Measurements from ENCODE around the gene TEKTIP1. TPM values are rescaled to one million over a fixed set of nuclear protein-coding genes. Genes with fewer than 3 reads are reported as not detected.
"Not testable (repeated sequence)": the region's sequence is repeated elsewhere in the genome, so short reads cannot be mapped to it uniquely, and the experiment has no call there.

TEKTIP1 gene
- polyA plus RNA-seq, 1 donor from 2014 or later: not detected

GRCh38 chr19:3578390-3578789 lies 39.4 kb downstream of the TEKTIP1 start (continued):
- TF ChIP-seq MXI1 (conservative IDR thresholded peaks at IDR 0.05; ENCODE audit: poor library complexity, severe bottlenecking) (no peak), POLR2AphosphoS5 (IDR thresholded peaks at IDR 0.05) (no peak)

DNA sequence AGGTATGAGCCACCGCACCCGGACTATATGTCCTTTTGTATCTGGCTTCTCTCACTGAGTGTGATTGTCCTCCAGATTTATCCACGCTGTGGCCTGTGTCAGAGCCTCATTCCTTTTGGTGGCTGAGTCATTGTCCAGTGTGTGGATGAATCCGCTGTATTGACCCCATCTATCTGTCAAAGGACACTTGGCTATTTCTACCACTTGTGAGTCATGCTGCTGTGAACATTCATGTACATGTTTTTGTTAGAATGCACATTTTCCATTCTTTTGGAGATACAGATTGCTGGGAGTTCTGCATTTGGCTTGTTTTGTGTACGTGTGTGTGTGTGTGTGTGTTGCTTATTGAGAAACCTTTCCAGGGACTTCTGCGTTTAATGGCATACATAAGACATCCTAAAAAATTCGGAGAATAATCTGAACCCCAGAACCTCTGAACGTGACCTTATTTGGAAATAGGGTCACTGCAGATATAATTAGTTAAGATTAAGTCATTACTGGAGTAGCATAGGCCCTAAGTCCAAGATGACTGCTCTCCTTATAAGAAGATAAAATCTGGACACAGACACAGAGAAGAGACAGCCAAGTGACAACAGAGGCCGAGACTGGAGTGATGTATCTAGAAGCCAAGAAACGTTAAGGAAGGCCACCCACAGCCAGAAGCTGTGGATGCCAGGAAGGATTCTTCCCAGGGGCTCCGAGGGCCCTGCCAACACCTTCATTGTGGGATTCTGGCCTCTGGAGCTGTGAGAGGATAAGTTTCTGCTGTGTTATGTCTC lies 41.4 kb downstream of the TEKTIP1 start:
- H3K27ac ChIP-seq (ENCODE audit: low read length): no peak overlapping the region
- H3K4me2 ChIP-seq (ENCODE audit: low read length): no peak overlapping the region
- no peaks in the 10 kb centered on the region for H3K9me2 ChIP-seq (ENCODE audit: insufficient read depth, low read length)
- TF ChIP-seq EP300 (conservative IDR thresholded peaks at IDR 0.05; ENCODE audit: poor library complexity, severe bottlenecking): no peak
- TF ChIP-seq POLR2AphosphoS5 (IDR thresholded peaks at IDR 0.05): no peak
- no peak for TF ChIP-seq RAD21 (conservative IDR thresholded peaks at IDR 0.05)
- no peak for TF ChIP-seq EZH2 (IDR thresholded peaks at IDR 0.05; ENCODE audit: borderline replicate concordance, insufficient read depth, low read length, poor library complexity, severe bottlenecking)
- TF ChIP-seq, protein P1, sequence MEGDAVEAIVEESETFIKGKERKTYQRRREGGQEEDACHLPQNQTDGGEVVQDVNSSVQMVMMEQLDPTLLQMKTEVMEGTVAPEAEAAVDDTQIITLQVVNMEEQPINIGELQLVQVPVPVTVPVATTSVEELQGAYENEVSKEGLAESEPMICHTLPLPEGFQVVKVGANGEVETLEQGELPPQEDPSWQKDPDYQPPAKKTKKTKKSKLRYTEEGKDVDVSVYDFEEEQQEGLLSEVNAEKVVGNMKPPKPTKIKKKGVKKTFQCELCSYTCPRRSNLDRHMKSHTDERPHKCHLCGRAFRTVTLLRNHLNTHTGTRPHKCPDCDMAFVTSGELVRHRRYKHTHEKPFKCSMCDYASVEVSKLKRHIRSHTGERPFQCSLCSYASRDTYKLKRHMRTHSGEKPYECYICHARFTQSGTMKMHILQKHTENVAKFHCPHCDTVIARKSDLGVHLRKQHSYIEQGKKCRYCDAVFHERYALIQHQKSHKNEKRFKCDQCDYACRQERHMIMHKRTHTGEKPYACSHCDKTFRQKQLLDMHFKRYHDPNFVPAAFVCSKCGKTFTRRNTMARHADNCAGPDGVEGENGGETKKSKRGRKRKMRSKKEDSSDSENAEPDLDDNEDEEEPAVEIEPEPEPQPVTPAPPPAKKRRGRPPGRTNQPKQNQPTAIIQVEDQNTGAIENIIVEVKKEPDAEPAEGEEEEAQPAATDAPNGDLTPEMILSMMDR (IDR thresholded peaks at IDR 0.05; ENCODE audit: poor library complexity, severe bottlenecking): no peak
- TF ChIP-seq MXI1 (conservative IDR thresholded peaks at IDR 0.05; ENCODE audit: poor library complexity, severe bottlenecking): no peak
- no peak for TF ChIP-seq SMC3 (conservative IDR thresholded peaks at IDR 0.05; ENCODE audit: poor library complexity)
- TF ChIP-seq, protein P2, sequence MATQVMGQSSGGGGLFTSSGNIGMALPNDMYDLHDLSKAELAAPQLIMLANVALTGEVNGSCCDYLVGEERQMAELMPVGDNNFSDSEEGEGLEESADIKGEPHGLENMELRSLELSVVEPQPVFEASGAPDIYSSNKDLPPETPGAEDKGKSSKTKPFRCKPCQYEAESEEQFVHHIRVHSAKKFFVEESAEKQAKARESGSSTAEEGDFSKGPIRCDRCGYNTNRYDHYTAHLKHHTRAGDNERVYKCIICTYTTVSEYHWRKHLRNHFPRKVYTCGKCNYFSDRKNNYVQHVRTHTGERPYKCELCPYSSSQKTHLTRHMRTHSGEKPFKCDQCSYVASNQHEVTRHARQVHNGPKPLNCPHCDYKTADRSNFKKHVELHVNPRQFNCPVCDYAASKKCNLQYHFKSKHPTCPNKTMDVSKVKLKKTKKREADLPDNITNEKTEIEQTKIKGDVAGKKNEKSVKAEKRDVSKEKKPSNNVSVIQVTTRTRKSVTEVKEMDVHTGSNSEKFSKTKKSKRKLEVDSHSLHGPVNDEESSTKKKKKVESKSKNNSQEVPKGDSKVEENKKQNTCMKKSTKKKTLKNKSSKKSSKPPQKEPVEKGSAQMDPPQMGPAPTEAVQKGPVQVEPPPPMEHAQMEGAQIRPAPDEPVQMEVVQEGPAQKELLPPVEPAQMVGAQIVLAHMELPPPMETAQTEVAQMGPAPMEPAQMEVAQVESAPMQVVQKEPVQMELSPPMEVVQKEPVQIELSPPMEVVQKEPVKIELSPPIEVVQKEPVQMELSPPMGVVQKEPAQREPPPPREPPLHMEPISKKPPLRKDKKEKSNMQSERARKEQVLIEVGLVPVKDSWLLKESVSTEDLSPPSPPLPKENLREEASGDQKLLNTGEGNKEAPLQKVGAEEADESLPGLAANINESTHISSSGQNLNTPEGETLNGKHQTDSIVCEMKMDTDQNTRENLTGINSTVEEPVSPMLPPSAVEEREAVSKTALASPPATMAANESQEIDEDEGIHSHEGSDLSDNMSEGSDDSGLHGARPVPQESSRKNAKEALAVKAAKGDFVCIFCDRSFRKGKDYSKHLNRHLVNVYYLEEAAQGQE (IDR thresholded peaks at IDR 0.05; ENCODE audit: borderline replicate concordance): no peak
- TF ChIP-seq TAF1 (IDR thresholded peaks at IDR 0.05; ENCODE audit: low read depth): no peak
- H3F3A ChIP-seq (ENCODE audit: insufficient read depth, low read length, poor library complexity, severe bottlenecking): no peaks in the 10 kb centered on the region
- no peaks in the 10 kb centered on the region for H3K9me3 ChIP-seq (ENCODE audit: low read length)
- no peaks in the 10 kb centered on the region for H4K20me1 ChIP-seq (ENCODE audit: insufficient read depth)
- no peak overlapping the region for H3K4me3 ChIP-seq (ENCODE audit: low read length)
- peaks cover 6% of the 10 kb centered on the region for H3K27me3 ChIP-seq (ENCODE audit: insufficient read depth, low read depth, low read length)
- H3K36me3 ChIP-seq (ENCODE audit: insufficient read depth, low read length): no peaks in the 10 kb centered on the region
- no peak overlapping the region for H2AFZ ChIP-seq (ENCODE audit: low read depth, low read length)
- H3K79me2 ChIP-seq (replicated peaks; ENCODE audit: insufficient read depth, low read length): no peaks in the 10 kb centered on the region
- no peak overlapping the region for H3K9ac ChIP-seq (ENCODE audit: low read length)

- not testable (repeated sequence) for H4K20me1 ChIP-seq (ENCODE audit: insufficient read depth); H3K27ac ChIP-seq (ENCODE audit: low read length); H3K36me3 ChIP-seq (ENCODE audit: insufficient read depth, low read length); H3K9ac ChIP-seq (ENCODE audit: low read length); H2AFZ ChIP-seq (ENCODE audit: low read depth, low read length); H3F3A ChIP-seq (ENCODE audit: insufficient read depth, low read length, poor library complexity, severe bottlenecking); H3K79me2 ChIP-seq (replicated peaks; ENCODE audit: insufficient read depth, low read length); H3K9me3 ChIP-seq (ENCODE audit: low read length); H3K4me2 ChIP-seq (ENCODE audit: low read length); H3K4me3 ChIP-seq (ENCODE audit: low read length); H3K9me2 ChIP-seq (ENCODE audit: insufficient read depth, low read length)
- H3K27me3 ChIP-seq (ENCODE audit: insufficient read depth, low read depth, low read length): peaks cover 19% of the 10 kb centered on the region
Measured at GRCh38 chr19:3581792-3582191, 42.8 kb downstream of the TEKTIP1 start.

GRCh38 chr19:3584036-3584802 lies 45.2 kb downstream of the TEKTIP1 start:
- not testable (repeated sequence) for H4K20me1 ChIP-seq (ENCODE audit: insufficient read depth); H3K9me3 ChIP-seq (ENCODE audit: low read length); H3K9me2 ChIP-seq (ENCODE audit: insufficient read depth, low read length); H3K79me2 ChIP-seq (replicated peaks; ENCODE audit: insufficient read depth, low read length); H3K9ac ChIP-seq (ENCODE audit: low read length); H3K4me2 ChIP-seq (ENCODE audit: low read length); H3K27ac ChIP-seq (ENCODE audit: low read length); H3K36me3 ChIP-seq (ENCODE audit: insufficient read depth, low read length); H2AFZ ChIP-seq (ENCODE audit: low read depth, low read length); H3F3A ChIP-seq (ENCODE audit: insufficient read depth, low read length, poor library complexity, severe bottlenecking); H3K4me3 ChIP-seq (ENCODE audit: low read length)
- peaks cover 21% of the 10 kb centered on the region for H3K27me3 ChIP-seq (ENCODE audit: insufficient read depth, low read depth, low read length)

Data from neural cell (in vitro differentiated cells).